ENCODE results near the gene C10orf71.

C10orf71 gene

GRCh38 chr10:49369216-49370162 is 70.5 kb downstream of the C10orf71 start:
- DNase-seq = no peak
- H3K27me3 ChIP-seq = no peaks in the 10 kb centered on the region
- H3K36me3 ChIP-seq = no peaks in the 10 kb centered on the region
- no peak for TF ChIP-seq CTCF (IDR thresholded peaks at IDR 0.05; ENCODE audit: low read depth, low read length)
- H3K9me3 ChIP-seq = no peaks in the 10 kb centered on the region
- H3K4me1 ChIP-seq = peaks cover 1% of the 10 kb centered on the region; the same call in 1 of the 2 replicates
- H3K4me3 ChIP-seq (ENCODE audit: low read depth, low read length) = no peak overlapping the region

- H3K9me3 ChIP-seq = no peaks in the 10 kb centered on the region
- no peaks in the 10 kb centered on the region for H3K27me3 ChIP-seq
- no peak for TF ChIP-seq CTCF (IDR thresholded peaks at IDR 0.05; ENCODE audit: low read depth, low read length)
- no peaks in the 10 kb centered on the region for H3K36me3 ChIP-seq
- H3K4me3 ChIP-seq (ENCODE audit: low read depth, low read length) = no peak overlapping the region
- no peak for DNase-seq
- H3K4me1 ChIP-seq = no peaks in the 10 kb centered on the region
These were observed 71.5 kb downstream of the C10orf71 start for GRCh38 chr10:49370326-49371100.

GRCh38 chr10:49371967-49372366 is 73.0 kb downstream of the C10orf71 start:
- Histone ChIP-seq H3K4me3 (ENCODE audit: low read depth, low read length) (no peak overlapping the region), H3K4me1 (no peaks in the 10 kb centered on the region), H3K27me3 (no peaks in the 10 kb centered on the region), H3K36me3 (no peaks in the 10 kb centered on the region), H3K9me3 (no peaks in the 10 kb centered on the region)
- no peak for DNase-seq
- TF ChIP-seq CTCF (IDR thresholded peaks at IDR 0.05; ENCODE audit: low read depth, low read length) = no peak

- Histone ChIP-seq H3K36me3 (no peaks in the 10 kb centered on the region), H3K4me1 (no peaks in the 10 kb centered on the region), H3K27me3 (no peaks in the 10 kb centered on the region), H3K4me3 (ENCODE audit: low read depth, low read length) (no peak overlapping the region), H3K9me3 (no peaks in the 10 kb centered on the region)
- TF ChIP-seq CTCF (IDR thresholded peaks at IDR 0.05; ENCODE audit: low read depth, low read length) = no peak
- no peak for DNase-seq
These were observed 74.4 kb downstream of the C10orf71 start for GRCh38 chr10:49373361-49373760.

GRCh38 chr10:49374740-49375139 is 75.8 kb downstream of the C10orf71 start:
- Histone ChIP-seq H3K4me1 (no peaks in the 10 kb centered on the region), H3K36me3 (no peaks in the 10 kb centered on the region), H3K27me3 (no peaks in the 10 kb centered on the region), H3K4me3 (ENCODE audit: low read depth, low read length) (no peak overlapping the region), H3K9me3 (no peaks in the 10 kb centered on the region)
- TF ChIP-seq CTCF (IDR thresholded peaks at IDR 0.05; ENCODE audit: low read depth, low read length) = no peak
- DNase-seq = no peak

All from BE2C (cell line).